ENCODE results near the gene TERT.

- no peak for TF ChIP-seq GATA1 (IDR thresholded peaks at IDR 0.05; ENCODE audit: low read depth, low read length)
- no peak for TF ChIP-seq POLR2A (IDR thresholded peaks at IDR 0.05; ENCODE audit: low read length)
Measured at GRCh38 chr5:1214936-1215220, 80.0 kb downstream of the TERT start.
